Osteoblast (primary cell): Measurements from ENCODE around the gene KLF6. TPM values are rescaled to one million over a fixed set of nuclear protein-coding genes. Genes with fewer than 3 reads are reported as not detected.

Experiments used
- DNase-seq: peaks from one replicate; pipeline ENCODE4 v3.0.0; 2011; ENCODE audit warnings: low spot score, mixed read lengths; ENCODE audit not compliant: insufficient read length; ENCODE audit errors: missing footprints
- H2AFZ ChIP-seq: 2 replicates; pipeline ENCODE4 v1.6.0; 2011; ENCODE audit warnings: mild to moderate bottlenecking, low read length
- H3K27ac ChIP-seq: 2 replicates; pipeline ENCODE4 v1.5.1; 2011; ENCODE audit warnings: mild to moderate bottlenecking, low read depth, low read length, moderate library complexity
- H3K27me3 ChIP-seq: 2 replicates; pipeline ENCODE4 v1.6.0; 2012; ENCODE audit warnings: mild to moderate bottlenecking, control low read depth, inconsistent platforms, low read length, moderate library complexity; ENCODE audit not compliant: insufficient read depth
- H3K36me3 ChIP-seq: 2 replicates; pipeline ENCODE4 v1.5.1; 2011; ENCODE audit warnings: mild to moderate bottlenecking, low read length, control low read depth, moderate library complexity; ENCODE audit not compliant: insufficient read depth
- H3K4me1 ChIP-seq: 2 replicates; pipeline ENCODE4 v1.5.1; 2011; ENCODE audit warnings: mild to moderate bottlenecking, low read length, control low read depth, moderate library complexity; ENCODE audit not compliant: insufficient read depth
- H3K4me2 ChIP-seq: 2 replicates; pipeline ENCODE4 v1.6.0; 2011; ENCODE audit warnings: mild to moderate bottlenecking, low read length; ENCODE audit not compliant: insufficient read depth
- H3K4me3 ChIP-seq: fragments of 200-600 bp; sonication (generic); 3 replicates; pipeline ENCODE4 v1.5.1; 2012; ENCODE audit warnings: mild to moderate bottlenecking, low read length, inconsistent platforms; ENCODE audit not compliant: insufficient read depth
- H3K79me2 ChIP-seq: 2 replicates; pipeline ENCODE4 v1.6.0; 2012; ENCODE audit warnings: mild to moderate bottlenecking, low read length, control low read depth, inconsistent platforms; ENCODE audit not compliant: insufficient read depth
- H3K9me3 ChIP-seq: 2 replicates; pipeline ENCODE4 v1.5.1; 2011; ENCODE audit warnings: low read depth, low read length, control low read depth
- H4K20me1 ChIP-seq: 2 replicates; pipeline ENCODE4 v1.6.0; 2012; ENCODE audit warnings: mild to moderate bottlenecking, low read length, control low read depth; ENCODE audit not compliant: insufficient read depth
- total RNA-seq: library from RNA; depleted of rRNA; stranded (reverse); fragments of >200 nt; gene quantifications from 2 replicates; pipeline ENCODE4 v1.2.3, GENCODE V29; 2012
- TF ChIP-seq, protein P1 (sequence below): IDR thresholded peaks from 2 replicates; pipeline ENCODE4 v1.5.1; 2011; ENCODE audit warnings: mild to moderate bottlenecking, low read depth, low read length, moderate library complexity; ENCODE audit errors: extremely low read depth

The KLF6 gene
- total RNA-seq, 1 donor, result 52.1 TPM

DNA sequence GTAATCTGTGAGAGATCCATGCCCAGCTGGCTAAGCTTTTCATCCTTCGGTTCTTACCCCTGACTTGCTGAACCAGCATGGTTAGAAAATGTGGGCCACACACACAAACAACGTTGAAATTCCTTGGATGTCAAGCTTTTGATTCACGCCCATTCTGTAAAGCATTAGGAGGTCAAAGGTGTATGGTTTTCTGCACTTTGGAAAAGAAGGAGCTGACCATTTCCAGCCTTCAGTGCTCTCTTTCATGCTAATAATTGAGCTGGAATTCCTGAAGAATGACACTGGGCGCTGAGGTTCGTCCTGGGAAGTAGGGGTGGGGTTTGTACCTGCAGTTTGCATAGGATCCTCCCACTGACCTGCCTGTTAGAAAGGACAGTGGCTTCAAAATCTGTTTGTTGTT, 23.1 kb downstream of the KLF6 start:
- no peaks in the 10 kb centered on the region for H3K27me3 ChIP-seq

DNA sequence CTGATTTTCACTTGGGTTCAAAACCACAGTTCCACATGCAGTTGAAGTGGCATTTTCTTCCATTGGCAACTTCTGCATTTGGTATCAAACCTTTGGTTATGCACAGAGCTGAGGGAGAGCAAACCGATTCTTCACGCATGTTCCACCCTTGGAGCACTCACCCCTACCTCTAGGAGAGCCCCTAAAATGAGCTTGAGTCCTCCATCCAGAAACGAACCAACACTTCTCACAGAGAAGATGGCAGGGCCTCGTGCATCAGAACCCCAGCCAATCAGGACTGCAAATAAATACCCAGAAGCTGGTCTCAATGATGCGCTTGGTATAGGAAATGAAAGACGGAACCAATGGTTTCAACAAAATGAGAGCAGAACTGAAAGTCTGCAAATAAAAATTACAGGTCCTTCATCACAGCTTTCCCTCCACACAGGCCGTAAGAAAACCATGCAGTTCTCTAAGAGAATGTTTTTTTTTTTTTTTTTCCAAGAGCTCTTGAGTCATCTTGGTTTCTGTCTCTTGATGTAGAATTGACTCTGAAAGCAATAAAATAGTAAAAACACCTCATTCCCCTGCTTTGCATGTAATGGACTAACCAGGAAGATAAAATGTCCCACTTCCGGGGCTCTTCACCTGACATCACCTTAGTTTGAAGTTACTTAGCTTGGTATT, 23.9 kb downstream of the KLF6 start:
- Histone ChIP-seq H2AFZ (no peak overlapping the region), H3K9me3 (no peaks in the 10 kb centered on the region), H3K4me2 (no peak overlapping the region), H3K27ac (no peak overlapping the region), H3K4me1 (peaks cover 27% of the 10 kb centered on the region), H3K4me3 (no peak overlapping the region), H3K27me3 (no peaks in the 10 kb centered on the region), H3K36me3 (no peaks in the 10 kb centered on the region), H3K79me2 (no peaks in the 10 kb centered on the region), H4K20me1 (no peaks in the 10 kb centered on the region)
- TF ChIP-seq, protein P1, sequence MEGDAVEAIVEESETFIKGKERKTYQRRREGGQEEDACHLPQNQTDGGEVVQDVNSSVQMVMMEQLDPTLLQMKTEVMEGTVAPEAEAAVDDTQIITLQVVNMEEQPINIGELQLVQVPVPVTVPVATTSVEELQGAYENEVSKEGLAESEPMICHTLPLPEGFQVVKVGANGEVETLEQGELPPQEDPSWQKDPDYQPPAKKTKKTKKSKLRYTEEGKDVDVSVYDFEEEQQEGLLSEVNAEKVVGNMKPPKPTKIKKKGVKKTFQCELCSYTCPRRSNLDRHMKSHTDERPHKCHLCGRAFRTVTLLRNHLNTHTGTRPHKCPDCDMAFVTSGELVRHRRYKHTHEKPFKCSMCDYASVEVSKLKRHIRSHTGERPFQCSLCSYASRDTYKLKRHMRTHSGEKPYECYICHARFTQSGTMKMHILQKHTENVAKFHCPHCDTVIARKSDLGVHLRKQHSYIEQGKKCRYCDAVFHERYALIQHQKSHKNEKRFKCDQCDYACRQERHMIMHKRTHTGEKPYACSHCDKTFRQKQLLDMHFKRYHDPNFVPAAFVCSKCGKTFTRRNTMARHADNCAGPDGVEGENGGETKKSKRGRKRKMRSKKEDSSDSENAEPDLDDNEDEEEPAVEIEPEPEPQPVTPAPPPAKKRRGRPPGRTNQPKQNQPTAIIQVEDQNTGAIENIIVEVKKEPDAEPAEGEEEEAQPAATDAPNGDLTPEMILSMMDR, result no peak
- no peak for DNase-seq

More for the DNA sequence above, 23.1 kb downstream of the KLF6 start:
- TF ChIP-seq, protein P1, result no peak
- Histone ChIP-seq H3K36me3 (no peaks in the 10 kb centered on the region), H2AFZ (no peak overlapping the region), H3K79me2 (no peaks in the 10 kb centered on the region), H3K4me1 (peaks cover 27% of the 10 kb centered on the region), H4K20me1 (no peaks in the 10 kb centered on the region), H3K4me3 (no peak overlapping the region), H3K9me3 (no peaks in the 10 kb centered on the region), H3K27ac (no peak overlapping the region), H3K4me2 (no peak overlapping the region)
- DNase-seq, result no peak

DNA sequence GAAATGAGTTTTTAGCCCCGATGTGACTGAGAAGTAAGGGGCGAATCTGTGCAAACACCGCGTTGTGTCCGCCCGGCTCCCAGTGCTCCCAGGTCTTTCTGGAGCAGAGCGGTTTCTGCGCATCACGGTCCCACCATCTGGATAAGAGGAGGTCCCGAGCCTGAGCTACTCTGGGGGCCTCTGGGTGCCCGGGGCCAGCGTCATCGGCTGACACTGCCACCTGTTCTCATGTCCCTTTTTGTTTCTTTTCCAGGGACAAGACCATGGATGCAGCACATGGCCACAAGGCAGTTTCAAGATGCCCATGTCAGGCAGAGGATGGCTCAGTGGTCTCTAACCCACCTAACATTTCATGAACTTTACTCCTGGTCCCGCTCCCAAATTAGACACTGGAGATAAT, 24.9 kb downstream of the KLF6 start:
- Histone ChIP-seq H2AFZ (no peak overlapping the region), H3K27me3 (no peaks in the 10 kb centered on the region), H3K36me3 (no peaks in the 10 kb centered on the region), H4K20me1 (no peaks in the 10 kb centered on the region), H3K79me2 (no peaks in the 10 kb centered on the region), H3K27ac (no peak overlapping the region), H3K4me1 (peaks cover 32% of the 10 kb centered on the region), H3K4me3 (no peak overlapping the region), H3K9me3 (no peaks in the 10 kb centered on the region), H3K4me2 (no peak overlapping the region)
- TF ChIP-seq, protein P1, result no peak
- no peak for DNase-seq

DNA sequence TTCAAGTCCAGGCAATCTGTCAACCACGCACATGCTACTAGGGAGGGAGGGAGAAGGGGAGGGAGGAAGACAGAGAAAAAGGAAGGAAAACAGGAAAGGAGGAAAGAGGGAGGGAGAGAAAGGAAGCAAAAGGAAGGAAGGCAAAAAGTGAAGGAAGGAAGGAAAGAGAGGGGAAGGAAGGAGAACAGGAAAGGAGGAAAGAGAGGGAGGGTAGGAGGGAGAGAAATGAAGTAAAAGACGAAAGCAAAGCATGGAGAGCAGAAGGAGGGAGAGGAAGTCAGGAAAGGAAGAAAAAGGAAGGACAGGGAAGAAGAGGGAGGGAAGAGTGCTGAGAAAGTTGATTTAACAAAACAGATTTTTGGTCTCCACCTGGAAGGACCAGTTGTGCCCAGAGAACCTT, 25.6 kb downstream of the KLF6 start:
- peaks cover 32% of the 10 kb centered on the region for H3K4me1 ChIP-seq
- no peak overlapping the region for H3K4me2 ChIP-seq
- no peaks in the 10 kb centered on the region for H3K27me3 ChIP-seq
- DNase-seq, result peak; percentile 30
- TF ChIP-seq, protein P1, result no peak
- no peaks in the 10 kb centered on the region for H3K36me3 ChIP-seq
- H3K9me3 ChIP-seq, result no peaks in the 10 kb centered on the region
- no peak overlapping the region for H2AFZ ChIP-seq
- no peak overlapping the region for H3K4me3 ChIP-seq
- H4K20me1 ChIP-seq, result no peaks in the 10 kb centered on the region
- H3K27ac ChIP-seq, result no peak overlapping the region
- no peaks in the 10 kb centered on the region for H3K79me2 ChIP-seq
